Measurements from ENCODE around the gene SCN3A. TPM values are rescaled to one million over a fixed set of nuclear protein-coding genes. Genes with fewer than 3 reads are reported as not detected.
A peak's percentile ranks its signal among the peaks of the same experiment; 100 is the strongest.

The SCN3A gene
- total RNA-seq = 0.11 to 0.23 TPM (median 0.16 TPM) in 3 replicates

GRCh38 chr2:165203689-165204559 lies at the start of gene SCN3A:
Gene SCN3A, minus strand, starts transcription at chr2:165204050. Its CDS starts 27,656 bp downstream, at chr2:165176394.
- no peak within 1 kb of the TSS for H3K27ac Mint-ChIP-seq
- DNase-seq (ENCODE audit: low spot score in 2 of 2, unreplicated experiment in 2 of 2) = peak in 1 of 2 experiments; percentile 51

GRCh38 chr2:165253178-165253577 lies 49.3 kb upstream of the SCN3A start:
- H3K4me3 Mint-ChIP-seq = no peak overlapping the region
- no peak for DNase-seq (ENCODE audit: low spot score in 2 of 2, unreplicated experiment in 2 of 2)
- no peaks in the 10 kb centered on the region for H3K9me3 Mint-ChIP-seq
- H3K27ac Mint-ChIP-seq = no peak overlapping the region
- no peaks in the 10 kb centered on the region for H3K36me3 Mint-ChIP-seq
- H3K4me1 Mint-ChIP-seq = no peaks in the 10 kb centered on the region
- no peaks in the 10 kb centered on the region for H3K27me3 Mint-ChIP-seq (ENCODE audit: low read depth)
- TF ChIP-seq CTCF (IDR thresholded peaks at IDR 0.05; ENCODE audit: unreplicated experiment) = no peak

More at GRCh38 chr2:165203689-165204559, at the start of gene SCN3A:
- TF ChIP-seq CTCF (IDR thresholded peaks at IDR 0.05; ENCODE audit: unreplicated experiment) = peak; percentile 77
- H3K9me3 Mint-ChIP-seq = peaks cover 4% of the 10 kb centered on the region
- no peaks in the 10 kb centered on the region for H3K36me3 Mint-ChIP-seq
- H3K4me1 Mint-ChIP-seq = peaks cover 3% of the 10 kb centered on the region
- H3K27me3 Mint-ChIP-seq (ENCODE audit: low read depth) = peaks cover 2% of the 10 kb centered on the region
- no peak within 1 kb of the TSS for H3K4me3 Mint-ChIP-seq

GRCh38 chr2:165251366-165251765 lies 47.5 kb upstream of the SCN3A start:
- no peak for DNase-seq (ENCODE audit: low spot score in 2 of 2, unreplicated experiment in 2 of 2)
- Mint-ChIP-seq H3K36me3 (no peaks in the 10 kb centered on the region), H3K27me3 (ENCODE audit: low read depth) (no peaks in the 10 kb centered on the region), H3K4me1 (no peaks in the 10 kb centered on the region), H3K9me3 (no peaks in the 10 kb centered on the region), H3K4me3 (no peak overlapping the region), H3K27ac (no peak overlapping the region)
- TF ChIP-seq CTCF (IDR thresholded peaks at IDR 0.05; ENCODE audit: unreplicated experiment) = no peak

GRCh38 chr2:165248238-165248637 lies 44.4 kb upstream of the SCN3A start:
- TF ChIP-seq CTCF (IDR thresholded peaks at IDR 0.05; ENCODE audit: unreplicated experiment) = no peak
- DNase-seq (ENCODE audit: low spot score in 2 of 2, unreplicated experiment in 2 of 2) = no peak
- Mint-ChIP-seq H3K4me3 (no peak overlapping the region), H3K4me1 (no peaks in the 10 kb centered on the region), H3K36me3 (no peaks in the 10 kb centered on the region), H3K9me3 (no peaks in the 10 kb centered on the region), H3K27ac (no peak overlapping the region), H3K27me3 (ENCODE audit: low read depth) (peaks cover 3% of the 10 kb centered on the region)

GRCh38 chr2:165245081-165245793 lies 41.4 kb upstream of the SCN3A start:
- no peak for DNase-seq (ENCODE audit: low spot score in 2 of 2, unreplicated experiment in 2 of 2)
- Mint-ChIP-seq H3K27ac (no peak overlapping the region), H3K27me3 (ENCODE audit: low read depth) (peaks cover 19% of the 10 kb centered on the region), H3K36me3 (no peaks in the 10 kb centered on the region), H3K4me3 (no peak overlapping the region), H3K9me3 (no peaks in the 10 kb centered on the region), H3K4me1 (no peaks in the 10 kb centered on the region)
- TF ChIP-seq CTCF (IDR thresholded peaks at IDR 0.05; ENCODE audit: unreplicated experiment) = no peak
